Heart left ventricle (tissue), 16 donors: Measurements from ENCODE around the gene NR1I3. TPM values are rescaled to one million over a fixed set of nuclear protein-coding genes. Genes with fewer than 3 reads are reported as not detected.

Experiments
- ATAC-seq, 4 donors: fragments of 200-7000 bp; cut with Tn5 transposase; one replicate each; pipeline ENCODE4 v1.9.1; 2020 to 2022; ENCODE audit warnings: moderate library complexity in 4 of 4, mild to moderate bottlenecking in 3 of 4, moderate number of reproducible peaks in 1 of 4
- DNase-seq, 5 donors: peaks; one replicate each; pipeline ENCODE4 v3.0.0-alpha.2; 2020
- H3K27ac ChIP-seq, 12 donors: fragments of 200-600 bp; sonication (generic) in 4 of 12; one replicate each; pipeline versions ENCODE4 v1.5.0 to v1.8.0; 2016 to 2022; ENCODE audit warnings: mild to moderate bottlenecking in 2 of 12
- H3K27me3 ChIP-seq, 9 donors: fragments of 200-600 bp; sonication (generic) in 2 of 9; one replicate each; pipeline versions ENCODE4 v1.5.1 to v1.8.0; 2016 to 2022; ENCODE audit warnings: mild to moderate bottlenecking in 3 of 9
- H3K36me3 ChIP-seq, 9 donors: fragments of 200-600 bp; sonication (generic) in 2 of 9; one replicate each; pipeline versions ENCODE4 v1.5.0 to v1.8.0; 2018 to 2022; ENCODE audit warnings: mild to moderate bottlenecking in 2 of 9
- H3K4me1 ChIP-seq, 12 donors: fragments of 200-600 bp; sonication (generic) in 4 of 12; one replicate each; pipeline versions ENCODE4 v1.5.0 to v1.8.0; 2016 to 2022; ENCODE audit warnings: mild to moderate bottlenecking in 3 of 12
- H3K4me3 ChIP-seq, 12 donors: fragments of 200-600 bp; sonication (generic) in 4 of 12; one replicate each; pipeline versions ENCODE4 v1.5.0 to v1.8.0; 2017 to 2022; ENCODE audit warnings: mild to moderate bottlenecking in 9 of 12, moderate library complexity in 4 of 12
- H3K9me3 ChIP-seq, 12 donors: fragments of 200-600 bp; sonication (generic) in 4 of 12; one replicate each; pipeline versions ENCODE4 v1.5.0 to v1.8.0; 2016 to 2022; ENCODE audit warnings: mild to moderate bottlenecking in 1 of 12
- POLR2A ChIP-seq, 2 donors: fragments of 450-650 bp; IDR thresholded peaks; one replicate each; pipeline ENCODE4 v1.6.1; 2017; ENCODE audit warnings: antibody characterized with exemption in 2 of 2, mild to moderate bottlenecking in 2 of 2, moderate library complexity in 2 of 2
- WGBS, 4 donors: extraction: QIAGEN DNeasy Blood & Tissue Kit in 2 of 4; methylation state at CpG; one replicate each; pipeline versions ENCODE4 v1.1.5 to v1.1.7; 2013 to 2018; 5-methylcytosine and 5-hydroxymethylcytosine counted together
- intact Hi-C, 10 donors: fragments of 100-400 bp; cut with DNase I; formaldehyde crosslinking; loops; one replicate each; pipeline versions ENCODE4 v1.11.1 to v1.14.2; 2022
- polyA plus RNA-seq, 2 donors: library from polyadenylated mRNA; stranded (reverse); fragments of 200-250 nt; gene quantifications; one replicate each; pipeline ENCODE4 v1.2.3, GENCODE V29; 2013
- total RNA-seq, 9 donors: library from RNA; depleted of rRNA in 2 of 9; stranded (reverse); fragments of >200 nt in 2 of 9; fragmentation: NEBNext Ultra II Directional in 3 of 9; extraction: Animal tissue kit (Norgen Biotek cat#: 25700) in 3 of 9; gene quantifications; one replicate each; pipeline versions ENCODE4 v1.1.0 to v1.2.4, GENCODE V29; 2016 to 2023
- TF ChIP-seq, protein P1 (sequence below), 12 donors: fragments of 200-600 bp; sonication (generic) in 4 of 12; IDR thresholded peaks; one replicate each; pipeline versions ENCODE4 v1.5.0 to v1.8.0; 2018 to 2022; ENCODE audit warnings: antibody characterized with exemption in 12 of 12, mild to moderate bottlenecking in 5 of 12
- donor health status: ischemic (EF 13 %, LVEDD 7.1; RV severe dilation, severe dysfunction).
- donor health status: healthy with polysubstance abuse.
- donor health status: DM: no; HTN: yes; CAD: no.
- donor health status: DM: no; HTN: no; CAD: no.
- donor health status: ischemic (EF 25% LVEDD 6.9; RV normal size, moderate dysfunction).
- donor health status: ischemic (EF 25% LVEDD 5.7; RV mildly dilated, moderate dysfunction).
- donor health status: healthy.
- donor health status: DM: yes; HTN: yes; CAD: no.
- donor health status: ischemic (EF 35%, LVEDD 5.7; RV mildly dilated, moderate dysfunction).
- donor health status: nonischemic (EF 11% LVEDD 7.7; RV severe dilation, severe dysfunction).
- donor health status: DM: yes; HTN: yes; CAD: no.
- donor health status: PGD.
- donor health status: ischemic (EF 29% LVEDD 5.4; RV normal size, mild dysfunction).
- donor health status: nonischemic (EF 23%, LVEDD 6.1; RV moderate dilation, normal function).

The NR1I3 gene
- total and polyA plus RNA-seq, 11 donors: 0.23 TPM; not detected in 10

GRCh38 chr1:161206411-161207140 is 31.4 kb downstream of the NR1I3 start:
- TF ChIP-seq, protein P1, sequence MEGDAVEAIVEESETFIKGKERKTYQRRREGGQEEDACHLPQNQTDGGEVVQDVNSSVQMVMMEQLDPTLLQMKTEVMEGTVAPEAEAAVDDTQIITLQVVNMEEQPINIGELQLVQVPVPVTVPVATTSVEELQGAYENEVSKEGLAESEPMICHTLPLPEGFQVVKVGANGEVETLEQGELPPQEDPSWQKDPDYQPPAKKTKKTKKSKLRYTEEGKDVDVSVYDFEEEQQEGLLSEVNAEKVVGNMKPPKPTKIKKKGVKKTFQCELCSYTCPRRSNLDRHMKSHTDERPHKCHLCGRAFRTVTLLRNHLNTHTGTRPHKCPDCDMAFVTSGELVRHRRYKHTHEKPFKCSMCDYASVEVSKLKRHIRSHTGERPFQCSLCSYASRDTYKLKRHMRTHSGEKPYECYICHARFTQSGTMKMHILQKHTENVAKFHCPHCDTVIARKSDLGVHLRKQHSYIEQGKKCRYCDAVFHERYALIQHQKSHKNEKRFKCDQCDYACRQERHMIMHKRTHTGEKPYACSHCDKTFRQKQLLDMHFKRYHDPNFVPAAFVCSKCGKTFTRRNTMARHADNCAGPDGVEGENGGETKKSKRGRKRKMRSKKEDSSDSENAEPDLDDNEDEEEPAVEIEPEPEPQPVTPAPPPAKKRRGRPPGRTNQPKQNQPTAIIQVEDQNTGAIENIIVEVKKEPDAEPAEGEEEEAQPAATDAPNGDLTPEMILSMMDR (IDR thresholded peaks at IDR 0.05): no peak
- TF ChIP-seq POLR2A (IDR thresholded peaks at IDR 0.05): no peak
- peak overlapping the region in 2 of 12 donors; percentile 0 to 16 for H3K4me3 ChIP-seq
- H3K4me1 ChIP-seq: peaks cover 6 to 72% (median 47%) of the 10 kb centered on the region in 12 donors
- intact Hi-C loops: loop anchor here in 3 of 10 donors (5.0 kb wide), 1 partner anchor 176 kb away; no protein-coding TSS in a partner anchor
- peak overlapping the region; percentile 70 to 99 (median 84) for H3K27ac ChIP-seq
- ATAC-seq: peak in 3 of 4 donors; percentile 2 to 25 (median 12)
- peak in 4 of 5 donors; percentile 48 to 69 (median 62) for DNase-seq
- WGBS, 4 donors: 66 to 73% (median 70%) methylated on average over 12 of the region's 12 CpGs
- H3K9me3 ChIP-seq: no peaks in the 10 kb centered on the region
- no peaks in the 10 kb centered on the region for H3K27me3 ChIP-seq
- peaks cover 0 to 85% (median 82%) of the 10 kb centered on the region in 9 donors for H3K36me3 ChIP-seq

DNA sequence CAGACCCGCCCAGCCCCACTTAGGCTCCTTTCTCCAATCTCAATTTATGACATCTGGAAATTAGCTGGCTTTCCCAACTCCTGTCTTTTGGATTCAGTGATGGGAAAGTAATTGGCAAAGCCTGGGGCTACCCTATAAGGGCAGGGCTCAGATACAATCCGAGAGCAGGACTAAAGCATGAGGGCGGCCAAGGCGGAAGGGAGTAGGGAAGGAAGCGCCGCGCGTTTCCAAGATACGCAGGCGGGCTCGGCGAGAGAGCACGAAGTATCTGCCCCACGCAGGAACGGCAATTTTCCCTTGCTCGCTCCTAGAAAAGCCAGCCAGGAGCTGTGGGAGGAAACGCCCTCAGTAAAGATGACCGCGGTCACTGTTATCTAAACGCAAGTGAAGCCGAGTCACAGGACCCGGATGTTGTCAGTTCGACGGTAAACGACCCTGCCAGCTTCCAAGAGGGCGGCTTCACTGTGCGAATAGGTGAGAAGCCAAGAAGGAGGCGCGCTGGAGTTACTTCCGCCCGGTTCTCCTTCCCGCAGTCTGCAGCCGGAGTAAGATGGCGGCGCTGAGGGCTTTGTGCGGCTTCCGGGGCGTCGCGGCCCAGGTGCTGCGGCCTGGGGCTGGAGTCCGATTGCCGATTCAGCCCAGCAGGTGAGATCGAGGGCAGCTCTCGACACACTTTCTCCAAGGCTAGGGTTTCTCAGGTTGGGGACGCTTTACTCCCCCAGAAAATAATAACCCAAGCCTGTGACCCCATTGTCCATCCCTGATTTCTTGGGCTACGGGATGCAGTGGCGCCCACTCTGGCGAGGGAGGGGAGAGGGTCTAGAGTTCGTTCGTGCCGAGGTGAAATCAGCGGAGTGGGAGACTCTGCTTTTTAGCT is 35.9 kb downstream of the NR1I3 start, which contains the start of gene NDUFS2:
TSS of gene NDUFS2 (plus strand) at position 532 of the 877 bp plus-strand sequence. CDS start at position 551, 19 bp downstream.
- WGBS, 4 donors: 1 to 2% (median 2%) methylated on average over 43 to 53 of the region's 53 CpGs
- H3K4me1 ChIP-seq: peaks cover 6 to 91% (median 78%) of the 10 kb centered on the region in 12 donors
- H3K9me3 ChIP-seq: no peaks in the 10 kb centered on the region
- H3K36me3 ChIP-seq: peaks cover 0 to 40% (median 37%) of the 10 kb centered on the region in 9 donors
- intact Hi-C loops: loop anchor here in 3 of 10 donors (1.0 to 5.0 kb wide), 3 partner anchors 23 to 180 kb away; partner anchors contain the start of gene TOMM40L (in 1 of the 3)
- peak; percentile 81 to 92 (median 84) for ATAC-seq
- H3K27ac ChIP-seq: peak within 1 kb of the TSS; percentile 93 to 99 (median 97)
- TF ChIP-seq, protein P1 (IDR thresholded peaks at IDR 0.05): peak in 2 of 12 donors; percentile 7 to 25
- peak; percentile 83 to 86 for TF ChIP-seq POLR2A (IDR thresholded peaks at IDR 0.05)
- H3K27me3 ChIP-seq: no peaks in the 10 kb centered on the region
- peak within 1 kb of the TSS; percentile 66 to 92 (median 80) for H3K4me3 ChIP-seq
- DNase-seq: peak; percentile 97 to 99 (median 99)

DNA sequence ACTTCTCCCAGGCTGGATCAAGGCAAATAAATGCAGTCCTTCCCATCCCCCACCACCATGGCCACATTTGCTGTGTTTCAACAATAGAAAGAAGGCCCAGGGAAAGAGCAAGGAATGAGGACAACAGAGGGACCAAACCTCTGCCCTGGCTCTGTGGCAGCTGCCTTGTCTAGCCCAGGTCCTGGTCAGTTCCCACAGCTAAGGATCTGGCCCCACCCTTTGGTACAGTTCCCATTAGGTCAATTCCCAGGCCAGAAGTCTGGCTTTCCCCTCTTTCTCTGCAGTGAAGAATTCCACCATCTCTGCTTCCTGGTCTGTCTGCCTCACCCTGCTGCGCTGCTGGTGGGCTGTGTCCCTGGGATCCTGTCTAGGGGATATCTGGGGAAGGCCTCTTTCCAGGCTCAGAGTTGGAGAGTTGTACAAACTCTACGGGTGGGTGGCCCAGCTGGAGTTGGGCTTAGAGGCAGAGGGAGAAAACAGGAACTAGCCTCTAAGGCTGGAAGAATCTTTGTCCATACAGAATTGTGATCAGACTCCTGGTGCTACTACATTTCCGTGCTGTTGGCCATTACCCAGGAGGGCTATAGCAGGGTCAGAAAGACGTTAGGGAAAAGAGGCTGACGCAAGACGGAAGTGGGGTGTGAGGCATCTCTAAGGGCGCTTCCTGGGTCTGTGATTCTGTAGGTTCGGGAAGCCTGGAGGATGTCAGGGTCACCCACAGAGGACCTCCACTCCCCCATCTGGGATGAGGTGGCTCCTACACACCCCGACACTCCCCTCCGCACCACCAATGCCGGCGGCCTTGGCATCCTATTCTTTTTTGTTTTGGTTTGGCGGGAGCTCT is 36.8 kb downstream of the NR1I3 start:
- Histone ChIP-seq H3K27me3 (no peaks in the 10 kb centered on the region), H3K36me3 (peaks cover 0 to 37% (median 28%) of the 10 kb centered on the region in 9 donors), H3K4me3 (peak overlapping the region in 11 of 12 donors; percentile 36 to 92 (median 79)), H3K4me1 (peaks cover 6 to 91% (median 79%) of the 10 kb centered on the region in 12 donors), H3K27ac (peak overlapping the region; percentile 93 to 99 (median 97)), H3K9me3 (no peaks in the 10 kb centered on the region)
- ATAC-seq: peak; percentile 39 to 66 (median 44)
- WGBS, 4 donors: 25 to 53% (median 43%) methylated on average over 13 of the region's 13 CpGs
- intact Hi-C loops: loop anchor here in 1 of 10 donors (5.0 kb wide), 1 partner anchor 181 kb away; no protein-coding TSS in a partner anchor
- TF ChIP-seq, protein P1 (IDR thresholded peaks at IDR 0.05): no peak
- TF ChIP-seq POLR2A (IDR thresholded peaks at IDR 0.05): peak in 1 of 2 donors; percentile 52
- DNase-seq: peak; percentile 70 to 85 (median 80)
